CD1c-positive myeloid dendritic cell (primary cell): ENCODE measurements around the gene EMC9.

ENCODE experiments used
- DNase-seq: peaks from one replicate; pipeline ENCODE4 v3.0.0-alpha.2; 2016; ENCODE audit errors: extremely low spot score

The EMC9 gene, protein sequence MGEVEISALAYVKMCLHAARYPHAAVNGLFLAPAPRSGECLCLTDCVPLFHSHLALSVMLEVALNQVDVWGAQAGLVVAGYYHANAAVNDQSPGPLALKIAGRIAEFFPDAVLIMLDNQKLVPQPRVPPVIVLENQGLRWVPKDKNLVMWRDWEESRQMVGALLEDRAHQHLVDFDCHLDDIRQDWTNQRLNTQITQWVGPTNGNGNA

DNA sequence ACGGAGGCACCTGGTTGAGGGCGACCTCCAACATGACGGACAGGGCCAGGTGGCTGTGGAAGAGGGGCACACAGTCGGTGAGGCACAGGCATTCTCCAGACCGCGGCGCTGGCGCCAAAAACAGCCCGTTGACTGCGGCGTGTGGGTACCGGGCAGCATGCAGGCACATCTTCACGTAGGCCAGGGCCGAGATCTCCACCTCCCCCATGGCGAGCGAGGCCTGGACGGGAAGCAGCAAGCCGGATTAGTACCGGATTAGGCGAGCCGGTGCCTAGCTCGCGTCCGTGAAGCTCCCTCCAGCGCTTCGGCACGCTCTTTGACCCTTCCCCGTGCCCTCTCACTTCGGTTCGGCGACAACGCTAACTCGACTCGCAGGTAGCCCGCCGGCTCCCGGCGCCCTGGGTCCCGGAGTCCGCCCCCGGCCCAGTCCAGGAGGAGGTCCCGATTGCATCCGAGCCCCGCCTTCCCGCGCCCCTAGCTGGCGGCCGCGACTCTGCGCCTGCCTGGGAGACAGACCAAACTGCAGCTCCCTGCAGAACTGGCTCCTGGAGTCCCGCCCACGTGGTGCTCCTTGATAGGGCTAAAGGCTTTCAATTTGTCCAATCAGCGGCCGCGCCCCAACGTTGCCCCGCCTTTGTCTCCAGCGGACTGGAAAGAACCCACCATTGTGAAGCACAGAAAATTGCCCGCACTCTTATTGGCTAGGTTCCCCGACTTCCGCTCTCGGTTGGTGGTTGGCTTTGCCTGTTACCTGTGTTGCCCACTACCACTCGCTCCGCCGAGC is at the start of gene EMC9:
EMC9 (minus strand) TSS at position 495 of the 784 bp plus-strand sequence; CDS start at position 208, 287 bp downstream.
- peak; percentile 100 for DNase-seq

DNA sequence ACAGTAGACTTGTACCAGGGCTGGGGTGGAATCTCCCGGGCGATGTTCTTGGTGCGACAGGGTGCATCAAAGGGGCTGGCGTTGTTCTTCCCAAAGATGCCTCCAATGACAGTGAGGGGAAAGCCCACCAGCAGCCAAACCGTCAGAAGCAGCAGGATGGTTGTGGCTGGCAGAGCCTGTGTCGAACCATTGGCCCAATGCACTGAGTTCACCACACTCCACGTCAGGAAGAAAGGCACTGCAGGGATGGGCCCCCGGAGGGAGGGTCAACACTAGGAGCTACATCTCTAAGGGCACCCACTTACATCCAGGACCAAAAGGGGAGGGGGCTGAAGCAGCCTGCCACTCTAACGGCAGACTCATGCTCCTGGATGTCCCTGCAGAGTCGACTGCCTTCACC is 49.0 kb upstream of the EMC9 start:
- no peak for DNase-seq

DNA sequence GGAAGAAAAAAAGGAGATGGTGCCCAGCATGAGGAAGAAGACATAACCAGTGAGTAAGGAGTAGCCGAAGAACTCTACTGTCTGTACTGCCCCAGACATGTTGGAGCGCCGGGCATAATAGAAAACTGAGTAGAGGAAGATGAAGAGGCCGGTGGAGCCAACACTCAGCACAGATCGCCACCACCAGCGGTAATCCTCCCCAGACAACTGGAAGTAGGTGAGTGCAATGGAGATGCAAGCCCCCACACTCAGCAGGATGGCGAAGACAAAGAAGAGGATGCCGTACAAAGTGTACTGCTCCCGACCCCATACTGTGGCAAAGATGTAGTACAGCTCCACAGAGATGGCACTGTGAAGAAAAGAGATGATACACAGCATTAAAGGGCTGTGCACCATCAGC is 48.1 kb upstream of the EMC9 start:
- no peak for DNase-seq

DNA sequence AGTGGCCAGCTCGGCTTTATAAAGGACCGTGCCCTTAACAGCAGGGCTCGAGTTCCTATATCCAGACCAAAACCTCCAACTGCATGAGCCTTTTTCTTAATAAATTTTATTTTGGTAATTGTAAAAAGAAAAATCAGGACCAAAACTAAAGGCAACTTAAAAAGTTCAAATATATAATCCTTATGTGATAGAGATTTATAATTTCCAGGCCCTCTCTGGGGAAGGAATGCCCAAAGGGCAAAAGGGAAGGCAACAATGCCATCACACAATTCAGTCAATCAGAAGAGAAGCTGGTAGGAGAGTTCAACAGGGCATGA is 47.6 kb upstream of the EMC9 start:
- no peak for DNase-seq

DNA sequence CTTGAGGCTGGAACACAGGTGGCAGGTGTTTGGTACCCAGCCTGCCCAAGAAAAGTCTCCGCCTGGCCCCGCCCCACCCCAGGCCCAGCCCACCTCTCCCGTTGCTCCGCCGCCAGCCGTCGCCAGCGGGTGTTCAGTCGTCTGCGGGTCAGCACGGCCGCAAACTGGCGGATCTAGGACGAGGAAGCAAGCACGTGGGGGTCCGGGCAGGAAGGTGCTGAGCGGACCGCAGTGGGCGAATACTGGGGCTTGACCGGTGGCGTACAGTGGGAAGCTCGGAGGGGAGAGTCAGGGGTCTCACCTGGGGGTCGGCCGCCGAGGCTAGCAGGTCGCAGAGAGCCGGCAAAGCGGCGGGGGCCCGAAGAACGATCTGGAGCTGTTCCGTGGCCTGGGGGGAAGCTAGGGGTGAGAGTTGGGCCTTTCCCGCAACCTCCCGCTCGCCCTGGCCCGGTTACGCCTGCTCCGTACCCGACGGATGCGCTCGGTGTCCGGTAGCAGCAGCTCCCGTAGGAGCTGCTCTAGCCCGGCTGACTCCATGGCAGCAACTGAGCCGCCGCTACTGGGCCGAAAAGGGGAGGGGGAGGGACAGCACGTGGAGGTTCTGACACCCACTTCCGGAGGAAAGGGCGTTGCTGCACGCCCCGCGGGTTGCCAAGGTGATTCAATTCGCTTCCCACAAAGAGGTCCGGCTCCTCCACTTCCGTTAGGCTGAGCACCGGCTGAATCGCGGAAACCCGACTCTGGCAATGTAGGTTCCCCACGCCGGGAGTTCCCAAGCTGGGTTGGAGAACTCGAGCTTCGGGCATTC is 47.1 kb upstream of the EMC9 start, which contains the start of gene IPO4:
IPO4 (minus strand) TSS at position 566 of the 808 bp plus-strand sequence; CDS start at position 537, 29 bp downstream.
- peak; percentile 98 for DNase-seq

DNA sequence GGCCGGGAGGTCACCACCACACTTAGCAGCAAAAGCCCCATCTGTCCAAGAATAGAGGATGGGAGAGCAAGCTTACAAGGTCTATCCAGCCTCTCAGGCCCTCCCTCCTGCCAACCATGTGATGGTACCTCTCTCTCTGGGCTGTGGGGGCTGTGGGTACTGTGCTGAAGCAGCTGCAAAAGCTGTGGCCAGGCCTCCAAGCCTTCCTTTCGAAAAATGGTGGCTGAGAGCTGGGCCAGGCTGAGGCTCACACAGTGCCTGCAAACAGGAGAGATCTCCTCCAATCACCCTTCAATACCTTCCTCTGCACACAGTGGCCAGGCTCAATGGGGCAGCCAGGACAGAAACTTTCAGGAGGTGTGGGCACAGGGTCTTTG is 46.1 kb upstream of the EMC9 start:
- DNase-seq = no peak

DNA sequence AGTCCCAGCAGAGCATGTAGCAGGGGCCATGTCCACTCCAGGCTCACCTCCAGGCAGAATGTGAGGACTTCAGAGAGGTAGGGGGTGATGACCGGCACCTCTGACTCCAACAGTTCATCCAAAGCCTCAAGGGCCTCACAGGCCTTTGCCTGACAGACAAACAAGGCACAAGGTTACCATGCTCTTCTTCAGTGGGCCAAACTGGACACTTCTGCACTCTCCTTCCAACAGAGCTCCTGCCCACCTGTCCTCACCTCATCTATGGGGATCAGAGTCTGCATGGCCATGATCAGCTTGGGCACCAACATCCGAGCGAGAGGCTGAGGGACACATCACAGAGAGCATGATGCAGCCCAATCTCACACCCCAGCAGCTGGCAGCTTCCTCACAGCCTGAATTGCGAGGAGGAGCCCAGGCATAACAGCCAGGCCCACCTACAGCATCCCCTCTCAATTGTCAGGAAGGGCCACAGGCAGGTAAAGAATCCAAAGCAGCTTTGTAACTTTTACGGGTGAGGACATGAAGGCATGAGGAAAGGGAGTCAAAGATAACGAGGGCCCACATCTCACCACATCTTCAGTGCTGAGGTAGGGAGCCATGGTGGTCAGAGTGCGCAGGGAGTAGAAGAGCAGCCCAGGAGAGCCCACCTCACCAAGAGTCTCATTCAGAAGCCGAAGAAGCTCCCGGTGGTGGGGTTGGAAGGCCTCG is 45.6 kb upstream of the EMC9 start:
- DNase-seq = no peak

DNA sequence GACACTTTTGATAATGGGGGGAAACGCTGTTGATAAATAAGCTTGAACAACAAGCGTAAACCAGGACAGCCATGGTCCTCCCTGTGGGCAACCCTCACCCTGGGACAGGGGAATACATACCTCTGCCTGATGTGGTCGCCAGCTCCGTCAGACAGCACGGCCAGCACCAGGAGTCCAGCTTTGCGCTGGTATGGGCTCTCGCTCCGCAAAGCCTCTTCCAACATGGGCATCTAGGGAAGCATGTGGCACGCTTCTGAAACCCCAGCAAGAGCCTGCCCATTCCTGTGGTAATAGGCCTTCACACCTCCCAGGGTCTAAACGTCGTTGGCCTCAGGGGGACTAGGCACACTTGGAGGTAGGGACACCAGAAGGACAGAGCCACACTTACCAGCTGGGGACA is 44.4 kb upstream of the EMC9 start:
- DNase-seq = no peak

DNA sequence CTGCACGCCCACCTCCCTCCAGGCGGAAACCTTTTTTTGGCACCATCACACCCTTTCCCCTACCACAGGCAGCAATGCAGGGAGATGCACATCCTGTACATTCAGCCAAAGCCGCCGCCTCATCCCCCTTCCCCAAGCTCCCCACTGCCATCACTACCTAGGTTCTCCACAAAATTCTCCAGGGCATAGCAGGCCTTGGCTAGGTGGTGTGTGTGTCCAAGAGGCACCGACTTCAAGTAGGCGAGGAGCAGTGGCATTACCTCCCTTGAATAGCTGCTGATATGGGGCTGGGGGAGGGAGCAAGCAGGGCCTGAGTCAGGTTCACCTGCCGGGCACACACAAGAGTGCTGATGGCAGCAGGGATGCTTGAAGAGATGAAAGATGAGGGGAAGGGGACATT is 43.6 kb upstream of the EMC9 start:
- no peak for DNase-seq

DNA sequence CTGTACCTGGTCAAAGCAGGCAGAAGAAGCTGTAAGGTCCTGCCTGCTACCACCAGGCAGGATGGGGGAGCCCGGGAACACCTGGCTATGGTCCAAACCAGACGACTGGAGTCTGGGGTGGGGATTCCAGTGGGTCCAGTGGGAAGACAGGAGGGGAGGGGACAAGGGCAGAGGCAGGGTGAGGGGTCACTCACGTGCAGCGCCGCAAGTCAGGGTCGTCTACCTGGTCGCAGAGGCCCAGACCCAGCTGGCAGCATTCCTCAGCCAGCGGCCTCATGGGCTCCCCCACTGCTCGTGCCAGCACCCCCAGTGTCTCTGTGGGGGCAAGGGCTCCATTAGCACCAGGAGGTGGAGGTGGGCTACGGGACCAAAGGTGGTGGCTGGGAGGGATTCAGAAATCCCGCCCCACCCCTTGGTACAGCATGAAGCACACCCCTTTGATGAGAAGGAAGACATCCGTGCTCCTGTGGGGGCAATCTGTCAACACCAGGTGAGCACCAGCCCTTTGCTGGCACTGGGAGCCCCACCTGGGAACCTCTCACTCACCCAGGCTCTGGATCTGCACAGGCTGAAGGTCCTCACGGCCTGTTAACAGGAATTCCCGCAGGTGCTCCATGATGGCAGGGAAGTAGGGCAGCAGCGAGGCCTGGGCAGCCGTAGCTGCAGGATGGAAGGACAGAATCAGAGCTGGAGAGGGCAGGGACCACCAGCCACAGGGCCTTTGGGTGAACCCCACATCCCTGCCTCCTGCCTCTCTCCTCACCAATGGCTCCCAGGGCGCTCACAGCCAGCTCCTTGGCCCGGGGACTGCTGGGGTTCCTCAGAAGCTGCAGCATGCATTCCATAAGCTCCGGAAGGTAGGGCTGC is 42.9 kb upstream of the EMC9 start:
- DNase-seq = no peak

DNA sequence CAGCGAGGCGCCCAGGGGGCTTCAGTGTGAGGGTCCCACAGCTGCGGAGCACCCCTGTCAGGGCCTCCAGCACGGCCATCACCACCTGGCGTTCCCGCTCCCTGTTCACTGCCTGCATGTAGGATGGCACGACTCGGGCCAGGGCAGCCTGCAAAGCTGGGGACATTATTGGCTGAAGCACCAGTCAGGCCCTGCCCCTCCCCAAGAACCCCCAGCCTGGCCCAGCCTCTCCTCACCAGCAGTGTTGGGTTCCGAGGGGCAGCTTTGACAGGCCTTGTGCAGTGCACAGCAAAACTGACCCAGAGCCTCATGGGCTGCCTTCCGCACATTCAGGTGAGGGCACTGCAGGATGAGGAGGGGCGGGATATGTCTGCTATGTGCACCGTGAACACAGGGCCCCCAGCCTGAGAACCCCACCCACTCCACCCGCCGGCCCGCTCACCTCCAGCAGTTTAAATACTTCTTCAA is 41.7 kb upstream of the EMC9 start:
- no peak for DNase-seq

DNA sequence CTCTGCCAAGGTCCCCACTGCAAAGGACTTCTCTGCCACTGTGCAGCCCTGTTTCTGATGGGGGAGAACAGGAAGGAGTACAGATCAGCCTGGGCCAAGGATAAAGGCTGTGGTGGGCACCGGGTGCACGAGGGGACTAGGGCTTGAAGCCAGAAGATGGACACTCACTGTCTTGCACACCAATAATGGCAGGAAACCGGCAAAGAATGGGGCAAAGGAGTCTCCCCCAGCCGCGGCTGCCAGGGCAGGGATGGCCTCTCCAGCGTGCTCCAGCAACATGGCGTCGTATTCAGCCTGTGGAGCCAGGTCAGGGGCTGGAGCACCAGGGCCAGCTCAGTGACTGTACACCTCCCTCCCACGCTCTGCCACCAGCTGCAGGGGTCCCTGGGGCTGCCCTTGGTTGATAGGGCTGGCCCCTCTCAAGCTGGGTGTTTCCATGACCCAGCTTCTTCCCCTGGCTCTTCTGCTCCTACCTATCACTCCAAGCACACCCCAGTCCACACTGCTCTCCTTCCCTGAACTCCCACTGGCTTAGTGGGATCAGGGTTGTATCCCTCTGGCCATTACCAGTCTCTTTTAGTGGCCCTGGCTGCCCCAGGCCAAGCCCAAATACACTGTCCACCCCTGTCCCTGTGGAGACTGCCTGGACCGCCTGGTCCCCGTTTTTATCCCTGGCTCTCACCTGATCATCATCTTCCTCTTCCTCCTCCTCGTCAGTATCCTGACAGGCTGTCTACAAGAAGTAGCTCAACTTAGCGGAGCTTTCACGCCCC is 40.9 kb upstream of the EMC9 start:
- DNase-seq = no peak

DNA sequence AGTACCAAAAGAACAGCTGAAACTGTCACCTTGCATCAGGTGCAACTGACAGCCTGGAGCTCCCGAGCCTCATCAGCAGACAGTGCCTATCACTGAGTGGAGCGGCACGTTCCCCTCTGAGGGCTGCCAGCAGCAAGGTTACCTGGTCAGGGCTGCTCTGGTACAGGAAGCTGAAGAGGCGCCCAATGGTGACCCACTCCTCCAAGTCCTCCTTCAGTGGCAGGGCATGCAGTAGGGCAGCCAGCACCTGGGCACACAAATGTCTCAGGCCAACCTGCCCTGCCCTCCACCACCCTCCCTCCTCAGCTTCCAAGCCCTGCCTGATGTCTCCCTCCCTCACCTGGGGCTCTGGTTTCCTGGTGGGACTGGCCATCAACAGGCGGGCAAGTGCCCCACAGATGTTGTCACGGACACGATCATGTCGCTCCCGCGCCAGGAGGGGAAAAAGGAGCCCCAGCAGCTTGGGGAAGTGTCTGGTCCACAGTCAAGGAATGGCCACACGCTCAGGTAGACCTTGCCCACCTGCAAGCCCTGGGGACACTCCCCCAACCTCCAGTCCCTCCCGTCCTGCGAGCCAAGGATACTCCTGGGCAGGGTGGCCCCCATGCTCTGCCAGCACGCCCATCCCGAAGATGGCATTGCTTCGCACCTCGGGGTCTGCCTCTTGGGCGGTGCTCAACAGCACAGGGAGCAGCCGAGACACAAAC is 40.1 kb upstream of the EMC9 start:
- no peak for DNase-seq

DNA sequence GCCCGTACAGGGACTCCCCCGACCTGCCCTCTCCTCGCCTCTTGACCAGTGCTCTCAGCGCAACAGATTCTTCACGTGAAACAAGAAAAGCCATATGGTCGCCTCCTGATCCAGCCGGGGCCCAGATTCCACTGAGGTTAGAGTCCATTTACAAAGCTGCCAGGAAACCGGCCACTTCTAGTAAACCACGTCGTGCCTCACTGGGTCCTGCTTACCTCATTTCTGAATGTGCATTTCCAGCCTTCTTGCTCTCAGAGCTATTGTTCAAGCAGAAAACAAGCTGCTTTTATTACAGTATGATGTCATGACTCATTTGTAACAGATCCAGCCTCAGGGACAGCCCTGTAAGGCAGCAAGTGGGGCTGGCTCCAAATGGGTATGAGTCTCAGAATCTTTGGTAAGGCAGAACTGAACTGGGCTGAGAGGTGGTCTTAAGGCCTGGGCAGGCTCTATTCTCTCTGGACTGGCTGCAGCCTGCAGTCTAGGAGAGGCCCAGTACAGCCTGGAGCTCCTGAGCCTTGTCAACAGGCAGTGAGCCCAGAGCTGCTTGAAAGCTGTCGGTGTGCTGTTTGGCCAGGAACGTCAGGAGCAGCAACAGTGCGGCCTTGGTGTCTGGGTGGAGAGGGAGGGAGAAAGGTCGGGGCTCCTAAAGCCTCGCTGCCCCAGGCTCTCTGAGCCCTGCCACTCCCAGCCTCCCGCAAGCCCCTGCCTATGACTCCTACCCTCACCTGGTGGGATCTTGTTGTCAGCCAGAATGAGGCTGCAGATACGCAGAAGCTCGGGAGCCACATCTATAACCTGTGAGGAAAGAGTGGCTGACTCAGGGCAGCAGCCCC is 38.8 kb upstream of the EMC9 start:
- DNase-seq = no peak

DNA sequence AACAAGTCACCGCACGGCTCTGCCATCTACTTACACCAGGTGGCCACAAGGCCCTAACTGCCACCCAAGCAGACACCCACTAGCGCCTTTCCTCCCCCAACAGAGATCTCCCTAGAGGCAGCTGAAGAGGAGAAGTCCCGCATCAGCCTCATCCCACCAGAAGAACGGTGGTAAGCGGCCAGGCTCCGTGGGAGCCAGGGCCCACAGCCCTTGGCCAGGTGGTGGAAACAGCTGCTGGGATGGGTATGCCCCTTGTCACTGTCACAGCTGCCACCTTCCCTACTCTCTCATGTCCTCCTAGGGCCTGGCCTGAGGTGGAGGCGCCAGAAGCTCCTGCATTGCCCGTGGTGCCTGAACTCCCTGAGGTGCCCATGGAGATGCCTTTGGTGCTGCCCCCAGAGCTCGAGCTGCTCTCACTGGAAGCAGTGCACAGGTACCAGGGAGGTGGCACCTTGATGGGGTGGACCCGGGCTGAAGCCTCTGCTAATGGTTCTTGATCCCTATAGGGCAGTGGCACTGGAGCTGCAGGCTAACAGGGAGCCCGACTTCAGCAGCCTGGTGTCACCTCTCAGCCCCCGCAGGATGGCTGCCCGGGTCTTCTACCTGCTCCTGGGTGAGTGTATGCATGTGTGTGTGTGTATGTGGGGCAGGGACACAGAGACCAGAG is 38.0 kb upstream of the EMC9 start:
- DNase-seq = no peak

DNA sequence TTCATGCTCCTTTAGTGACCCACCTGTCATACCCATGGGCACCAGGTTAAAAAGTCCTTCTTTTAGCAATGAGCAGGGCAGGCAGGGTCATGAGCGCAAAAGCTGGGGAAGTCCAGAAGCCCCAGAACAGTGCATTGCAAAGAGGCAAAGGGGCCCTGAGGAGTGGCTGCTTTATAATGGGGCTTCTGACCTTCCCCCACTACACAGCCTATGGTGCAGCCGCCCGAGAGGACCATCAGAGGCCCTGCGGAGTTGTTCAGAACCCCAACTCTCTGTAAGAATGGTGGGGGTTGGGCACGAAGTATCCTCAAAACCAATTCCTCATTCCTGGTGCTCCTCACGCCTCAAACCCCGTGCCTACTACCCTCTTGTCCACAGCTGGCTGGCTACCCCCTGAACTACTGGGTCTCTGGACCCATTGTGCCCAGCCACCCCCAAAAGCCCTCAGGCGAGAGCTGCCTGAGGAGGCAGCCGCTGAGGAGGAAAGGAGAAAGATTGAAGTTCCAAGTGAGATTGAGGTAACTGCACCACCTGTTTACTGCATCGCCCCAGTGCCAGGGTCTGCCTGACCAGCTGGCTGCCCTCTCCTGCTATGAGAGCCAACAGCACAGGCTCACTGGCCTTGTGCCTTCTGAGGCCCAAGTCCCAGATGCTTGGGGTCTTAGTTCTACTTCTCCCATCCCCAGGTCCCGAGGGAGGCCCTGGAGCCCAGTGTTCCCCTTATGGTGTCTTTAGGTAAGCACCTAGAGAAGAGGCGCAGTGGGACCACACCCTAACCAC is 37.2 kb upstream of the EMC9 start:
- DNase-seq = no peak

DNA sequence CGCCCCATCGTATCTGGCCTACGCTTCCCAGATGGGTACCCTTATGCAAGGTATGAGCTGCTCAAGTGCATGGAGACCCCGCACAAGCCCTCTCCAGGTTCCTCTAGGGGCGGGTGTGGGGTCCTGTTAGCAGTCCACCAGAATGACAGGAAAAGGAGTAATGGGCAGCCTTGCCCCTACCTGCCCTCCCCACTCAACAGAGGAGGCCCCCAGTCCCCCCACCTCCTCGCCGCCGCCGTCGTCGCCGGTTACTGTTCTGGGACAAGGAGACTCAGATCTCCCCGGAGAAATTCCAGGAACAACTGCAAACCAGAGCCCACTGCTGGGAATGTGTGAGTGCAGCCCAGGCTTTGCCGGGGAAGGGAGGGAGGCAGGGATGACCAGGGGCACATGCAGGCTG is 36.5 kb upstream of the EMC9 start:
- DNase-seq = no peak
